A549 (cell line): ENCODE results near the gene TSSK6. TPM values are rescaled to one million over a fixed set of nuclear protein-coding genes. Genes with fewer than 3 reads are reported as not detected.
"Not testable (repeated sequence)": the region's sequence is repeated elsewhere in the genome, so short reads cannot be mapped to it uniquely, and the experiment has no call there.

Experiments used
- ATAC-seq, 2 experiments: fragments of 200-7000 bp in 1 of 2; fragments of >200 bp in 1 of 2; cut with Nextera tagmentation in 1 of 2; cut with Tn5 transposase in 1 of 2; 3 replicates each; pipeline versions ENCODE4 v1.8.0 to v1.9.1; 2018 to 2020; ENCODE audit warnings: mild to moderate bottlenecking in 1 of 2, moderate library complexity in 1 of 2
- CTCF ChIA-PET: fragments of 300-600 bp; sonication (Branson Sonifier 250); formaldehyde crosslinking; extraction: SDS; loops from one replicate; lab custom pipeline; 2021; ENCODE audit warnings: antibody characterized with exemption, inconsistent platforms; lab: Yijun Ruan, JAX
- POLR2A ChIA-PET: fragments of 350-600 bp; formaldehyde crosslinking; extraction: SDS; loops from one replicate; lab custom pipeline; 2021; ENCODE audit warnings: antibody characterized with exemption, inconsistent platforms; lab: Yijun Ruan, JAX
- DNase-seq, 2 experiments: peaks; one replicate each; pipeline versions ENCODE4 v3.0.0 to v3.0.0-alpha.2; 2011 to 2016; ENCODE audit warnings: low read depth in 1 of 2, low spot score in 1 of 2
- FAIRE-seq: peaks from 2 replicates; lab custom pipeline; 2011; peaks lifted over from hg19 to GRCh38; lab: Jason Lieb, UNC
- H3K27ac ChIP-seq, 2 experiments: fragments of >200 bp; sonication (Bioruptor Twin); formaldehyde crosslinking; 3 replicates each; pipeline ENCODE4 v1.5.1; 2016 to 2017
- H3K4me1 ChIP-seq: fragments of >200 bp; sonication (Bioruptor Twin); formaldehyde crosslinking; 3 replicates; pipeline ENCODE4 v1.6.1; 2016
- H3K4me2 ChIP-seq: fragments of >200 bp; sonication (Bioruptor Twin); formaldehyde crosslinking; 3 replicates; pipeline ENCODE4 v1.6.1; 2016
- H3K4me3 ChIP-seq: fragments of >200 bp; sonication (Bioruptor Twin); formaldehyde crosslinking; 3 replicates; pipeline ENCODE4 v1.5.1; 2016
- H3K9me3 ChIP-seq: fragments of >200 bp; sonication (Bioruptor Twin); formaldehyde crosslinking; 3 replicates; pipeline ENCODE4 v1.6.1; 2016
- ELK1 ChIP-seq: fragments of 150-350 bp; IDR thresholded peaks from 2 replicates; pipeline ENCODE4 v1.6.1; 2014; ENCODE audit warnings: low read depth, mild to moderate bottlenecking, low read length
- EP300 ChIP-seq, 2 experiments: fragments of >200 bp; sonication (Bioruptor Twin); formaldehyde crosslinking; IDR thresholded peaks; 2 replicates in 1 of 2; 3 replicates in 1 of 2; pipeline ENCODE4 v1.6.1; 2016 to 2017
- HES2 ChIP-seq: fragments of >200 bp; sonication (Bioruptor Twin); formaldehyde crosslinking; IDR thresholded peaks from 2 replicates; pipeline ENCODE4 v1.6.1; 2016
- HEYL ChIP-seq: fragments of 250-450 bp; sonication (Bioruptor Pico); IDR thresholded peaks from 2 replicates; pipeline ENCODE4 v1.8.0; 2021; ENCODE audit warnings: mild to moderate bottlenecking, moderate library complexity
- KDM5A ChIP-seq: fragments of 200-600 bp; sonication (generic); IDR thresholded peaks from 2 replicates; pipeline ENCODE4 v1.6.1; 2016; ENCODE audit warnings: antibody characterized with exemption, mild to moderate bottlenecking
- NR3C1 ChIP-seq: fragments of >200 bp; sonication (Bioruptor Twin); formaldehyde crosslinking; IDR thresholded peaks from 3 replicates; pipeline ENCODE4 v1.6.1; 2017
- RAD21 ChIP-seq, 2 experiments: fragments of >200 bp in 1 of 2; sonication (Bioruptor Twin) in 1 of 2; formaldehyde crosslinking in 1 of 2; IDR thresholded peaks in 1 of 2; conservative IDR thresholded peaks in 1 of 2; 2 replicates in 1 of 2; 3 replicates in 1 of 2; pipeline ENCODE4 v1.6.1; 2012 to 2018; ENCODE audit warnings: inconsistent platforms in 1 of 2
- REST ChIP-seq: fragments of 200-600 bp; sonication (generic); IDR thresholded peaks from 2 replicates; pipeline ENCODE4 v1.6.1; 2016; ENCODE audit warnings: antibody characterized with exemption, mild to moderate bottlenecking, moderate library complexity
- SREBF2 ChIP-seq: fragments of 450-650 bp; IDR thresholded peaks from 2 replicates; pipeline ENCODE4 v1.6.1; 2014; ENCODE audit warnings: mild to moderate bottlenecking, moderate library complexity
- TFCP2L1 ChIP-seq: fragments of 250-450 bp; sonication (Bioruptor Pico); IDR thresholded peaks from 2 replicates; pipeline ENCODE4 v1.5.0; 2021; ENCODE audit warnings: mild to moderate bottlenecking
- WGBS: methylation state at CpG from one replicate; pipeline ENCODE4 v1.1.6; 2017; ENCODE audit errors: missing lambda C conversion rate; 5-methylcytosine and 5-hydroxymethylcytosine counted together
- polyA plus RNA-seq, 4 experiments: library from polyadenylated mRNA; depleted of rRNA in 3 of 4; stranded (reverse); fragments of >200 nt; fragmentation: RNase III in 1 of 4; extraction: RNeasy Plus Mini Kit Qiagen cat#74134 plus additional on column Dnase treatment in 1 of 4; gene quantifications; 2 replicates in 3 of 4; 3 replicates in 1 of 4; pipeline ENCODE4 v1.2.3, GENCODE V29; 2011 to 2017

TSSK6 gene
- polyA plus RNA-seq, 2 of the 4 experiments (the other 2 are of a cell fraction) = 1.4 to 1.8 TPM

GRCh38 chr19:19475849-19476828, 39.2 kb downstream of the TSSK6 start:
- Histone ChIP-seq H3K4me3 (no peak overlapping the region), H3K9me3 (no peaks in the 10 kb centered on the region), H3K4me1 (peaks cover 9% of the 10 kb centered on the region), H3K27ac (no peak overlapping the region), H3K4me2 (no peak overlapping the region)
- DNase-seq = peak; percentile 21 to 44
- CTCF ChIA-PET = interaction anchor here (0.6 to 2.9 kb wide), 7 partner anchors 8 to 168 kb away, joined by 3 to 14 read pairs (median 3); partner anchors contain the start of gene GMIP
- POLR2A ChIA-PET = no interaction called here
- 74% methylated on average over 17 of the region's 19 CpGs for WGBS
- peak in 1 of 2 experiments; percentile 37; a peak in 2 of 5 replicates for TF ChIP-seq RAD21 (conservative IDR thresholded peaks at IDR 0.05 in 1 of 2, IDR thresholded peaks at IDR 0.05 in 1 of 2)
- no peak for TF ChIP-seq ELK1
- ATAC-seq = peak; percentile 62 to 87; a peak in 5 of 6 replicates
- FAIRE-seq = no peak

GRCh38 chr19:19475015-19475765, 40.2 kb downstream of the TSSK6 start:
- Histone ChIP-seq H3K4me2 (no peak overlapping the region), H3K4me1 (peaks cover 9% of the 10 kb centered on the region), H3K27ac (no peak overlapping the region), H3K9me3 (no peaks in the 10 kb centered on the region), H3K4me3 (no peak overlapping the region)
- no peak for FAIRE-seq
- TF ChIP-seq SREBF2 (no peak), KDM5A (no peak), TFCP2L1 (CRISPR knock-in tag) (no peak), EP300 (IDR thresholded peaks at IDR 0.05) (no peak), HES2 (no peak), NR3C1 (no peak), HEYL (CRISPR knock-in tag) (no peak), REST (no peak)
- WGBS = 90% methylated on average over 16 of the region's 21 CpGs
- ATAC-seq = no peak
- no peak for DNase-seq
- POLR2A ChIA-PET = no interaction called here
- CTCF ChIA-PET = interaction anchor here (0.6 to 2.9 kb wide), 5 partner anchors 9 to 169 kb away, joined by 3 to 14 read pairs (median 4); partner anchors contain the start of gene GMIP

- ChIA-PET CTCF (interaction anchor here (1.1 to 1.4 kb wide), 3 partner anchors 9 to 129 kb away, joined by 3 to 6 read pairs (median 4); no protein-coding TSS in a partner anchor), POLR2A (interaction anchor here (0.7 kb wide), 1 partner anchor 17 kb away, joined by 4 read pairs; no protein-coding TSS in a partner anchor)
- 75% methylated on average over 5 of the region's 5 CpGs for WGBS
- H3K4me3 ChIP-seq, FAIRE-seq, ATAC-seq, H3K4me2 ChIP-seq, DNase-seq, H3K4me1 ChIP-seq, H3K27ac ChIP-seq: not testable (repeated sequence)
- peaks cover 19% of the 10 kb centered on the region; the same call in 2 of the 3 replicates for H3K9me3 ChIP-seq
Observed at GRCh38 chr19:19472106-19472505, 43.2 kb downstream of the TSSK6 start.
